GM12891 (cell line): Measurements from ENCODE around the gene ZFPM1.

ENCODE experiments used
- POLR2A ChIP-seq: IDR thresholded peaks from 2 replicates; pipeline ENCODE4 v1.6.1; 2011; ENCODE audit warnings: low read depth, low read length, control low read depth
- POLR2AphosphoS5 ChIP-seq: IDR thresholded peaks from 2 replicates; pipeline ENCODE4 v1.6.1; 2011; ENCODE audit warnings: low read depth, low read length, control low read depth
- SPI1 ChIP-seq: IDR thresholded peaks from 2 replicates; pipeline ENCODE4 v1.6.1; 2011; ENCODE audit warnings: low read depth, low read length, control low read depth
- TAF1 ChIP-seq: IDR thresholded peaks from 2 replicates; pipeline ENCODE4 v1.6.1; 2011; ENCODE audit warnings: low read depth, low read length, control low read depth

DNA sequence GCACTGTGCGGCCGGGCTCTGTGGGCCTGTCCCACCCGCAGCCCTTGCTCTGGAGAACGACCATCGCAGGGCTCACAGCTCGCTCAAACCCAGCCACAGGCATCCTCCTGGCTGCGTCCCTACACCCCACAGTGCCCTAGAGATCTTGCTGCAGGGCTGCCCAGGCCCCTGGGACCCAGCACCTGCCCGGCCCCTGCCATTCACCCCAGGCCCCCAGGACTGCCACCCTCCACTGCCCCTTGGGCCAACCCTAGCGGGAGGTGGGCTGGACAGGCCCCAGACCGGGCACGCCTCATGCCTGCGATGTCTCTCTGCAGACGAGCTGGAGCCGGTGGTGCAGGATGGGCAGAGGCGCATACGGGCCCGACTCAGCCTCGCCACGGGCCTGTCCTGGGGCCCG lies 61.0 kb downstream of the ZFPM1 start:
- TF ChIP-seq POLR2A, result no peak
- no peak for TF ChIP-seq POLR2AphosphoS5
- no peak for TF ChIP-seq TAF1
- TF ChIP-seq SPI1, result no peak
